Measurements from ENCODE around the gene ADD1. TPM values are rescaled to one million over a fixed set of nuclear protein-coding genes. Genes with fewer than 3 reads are reported as not detected.

The ADD1 gene
- total and polyA plus RNA-seq, 11 donors, result 179 to 275 (median 215) TPM

DNA sequence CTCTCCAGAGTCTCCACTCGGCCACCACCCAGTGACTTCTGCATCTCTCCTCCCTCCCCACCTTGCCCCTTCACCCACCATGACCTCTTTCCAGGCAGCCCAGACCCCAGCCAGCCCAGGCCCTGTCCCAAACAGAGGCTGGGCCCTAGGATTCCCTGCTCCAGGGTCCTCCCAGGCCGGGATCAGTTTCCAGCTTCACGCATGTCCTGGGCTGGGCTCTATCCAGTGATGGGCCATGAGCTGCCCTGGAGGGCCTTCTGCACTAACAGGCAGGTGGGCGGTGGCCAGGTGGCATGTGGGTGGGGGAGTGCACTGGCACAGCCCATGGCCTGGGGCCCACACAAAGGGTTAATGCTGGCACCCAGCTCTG, 20.4 kb upstream of the ADD1 start:
- ATAC-seq (peak in 2 of 4 donors; percentile 2 to 3), DNase-seq (peak in 2 of 5 donors; percentile 25 to 49)
- H3K4me3 ChIP-seq, result no peak overlapping the region
- intact Hi-C loops (cut with DNase I), result no loop called here
- peak overlapping the region in 1 of 12 donors; percentile 22 for H3K27ac ChIP-seq
- H3K9me3 ChIP-seq, result no peaks in the 10 kb centered on the region
- H3K36me3 ChIP-seq, result peaks cover 0 to 89% (median 44%) of the 10 kb centered on the region in 9 donors
- peaks cover 0 to 35% (median 7%) of the 10 kb centered on the region in 12 donors for H3K4me1 ChIP-seq
- no peak for TF ChIP-seq CTCF (IDR thresholded peaks at IDR 0.05)
- no peak for TF ChIP-seq POLR2A (IDR thresholded peaks at IDR 0.05)
- H3K27me3 ChIP-seq, result no peaks in the 10 kb centered on the region
- WGBS, 4 donors, result 87 to 93% (median 90%) methylated on average over 2 to 4 of the region's 4 CpGs

DNA sequence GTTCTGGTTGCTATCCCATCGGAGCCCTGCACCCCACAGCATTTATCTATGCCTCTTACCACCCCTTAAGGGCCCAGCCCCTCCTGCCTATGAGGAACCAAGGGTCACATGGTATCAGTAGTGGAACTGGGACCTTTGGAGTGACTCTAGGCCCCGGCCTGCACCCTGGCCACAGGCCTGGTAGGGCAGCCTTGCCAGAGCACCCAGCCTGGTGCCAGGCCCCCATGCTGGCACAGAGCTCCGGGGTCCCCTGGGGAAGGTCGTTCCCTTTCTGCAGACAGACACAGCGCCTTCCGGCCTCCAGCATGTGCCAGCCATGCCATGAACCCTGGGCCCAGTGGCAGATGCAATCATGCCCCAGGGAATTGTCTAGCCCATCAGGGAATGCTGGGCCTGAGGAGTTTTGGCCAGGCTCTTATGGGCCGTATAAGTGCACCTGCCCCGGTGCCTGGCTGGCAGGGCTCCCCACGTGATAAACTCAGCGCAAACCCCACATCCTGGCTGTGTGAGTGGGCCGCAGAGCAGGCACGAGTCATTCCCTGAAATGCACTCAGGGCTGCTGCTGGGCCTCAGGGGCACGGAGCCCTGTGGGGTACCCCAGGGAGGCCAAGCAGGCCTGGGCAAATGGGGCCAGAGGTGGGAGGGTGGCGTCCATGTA, 19.8 kb upstream of the ADD1 start:
- peak in 3 of 4 donors; percentile 31 to 52 (median 46) for ATAC-seq
- intact Hi-C loops (cut with DNase I), result no loop called here
- Histone ChIP-seq H3K4me3 (no peak overlapping the region), H3K27me3 (no peaks in the 10 kb centered on the region), H3K4me1 (peaks cover 0 to 29% (median 4%) of the 10 kb centered on the region in 12 donors), H3K9me3 (no peaks in the 10 kb centered on the region), H3K36me3 (peaks cover 0 to 92% (median 49%) of the 10 kb centered on the region in 9 donors), H3K27ac (peak overlapping the region in 3 of 12 donors; percentile 14 to 28 (median 22))
- 67 to 78% (median 73%) methylated on average over 7 to 14 of the region's 14 CpGs for WGBS, 4 donors
- no peak for TF ChIP-seq POLR2A (IDR thresholded peaks at IDR 0.05)
- TF ChIP-seq CTCF (IDR thresholded peaks at IDR 0.05), result no peak
- DNase-seq, result peak in 3 of 5 donors; percentile 17 to 57 (median 43)

DNA sequence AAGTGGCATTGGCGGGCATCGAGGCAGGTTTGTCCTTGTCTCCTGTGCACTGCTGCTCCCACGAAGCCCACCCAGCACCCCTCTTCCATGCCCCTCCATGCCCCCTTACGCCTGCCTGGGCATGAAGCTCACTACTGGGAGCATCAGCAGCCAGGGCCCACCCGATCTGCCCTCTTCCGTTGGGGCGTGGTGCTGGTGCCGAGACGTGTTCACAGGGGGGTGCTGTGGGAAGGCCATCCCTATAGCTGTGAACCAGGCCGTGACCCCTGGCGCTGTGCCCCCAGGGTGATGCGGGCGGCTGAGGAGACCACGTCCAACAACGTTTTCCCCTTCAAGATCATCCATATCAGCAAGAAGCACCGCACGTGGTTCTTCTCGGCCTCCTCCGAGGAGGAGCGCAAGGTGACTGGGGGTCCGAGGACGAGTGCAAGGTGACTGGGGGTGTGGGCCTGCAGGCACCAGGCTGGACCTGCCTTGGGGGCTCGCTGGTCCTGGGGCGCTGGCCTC, 19.3 kb upstream of the ADD1 start:
- TF ChIP-seq POLR2A (IDR thresholded peaks at IDR 0.05) (no peak), CTCF (IDR thresholded peaks at IDR 0.05) (no peak)
- Histone ChIP-seq H3K27ac (peak overlapping the region in 3 of 12 donors; percentile 14 to 28 (median 22)), H3K9me3 (no peaks in the 10 kb centered on the region), H3K36me3 (peaks cover 0 to 92% (median 50%) of the 10 kb centered on the region in 9 donors), H3K27me3 (no peaks in the 10 kb centered on the region), H3K4me1 (peaks cover 0 to 28% (median 3%) of the 10 kb centered on the region in 12 donors), H3K4me3 (no peak overlapping the region)
- WGBS, 4 donors, result 88 to 94% (median 92%) methylated on average over 19 to 24 of the region's 24 CpGs
- intact Hi-C loops (cut with DNase I), result no loop called here
- ATAC-seq (no peak), DNase-seq (peak in 4 of 5 donors; percentile 19 to 65 (median 23))

- Histone ChIP-seq H3K9me3 (no peaks in the 10 kb centered on the region), H3K27ac (peak overlapping the region in 1 of 12 donors; percentile 14), H3K36me3 (peaks cover 0 to 94% (median 51%) of the 10 kb centered on the region in 9 donors), H3K27me3 (no peaks in the 10 kb centered on the region), H3K4me3 (no peak overlapping the region), H3K4me1 (peaks cover 0 to 28% (median 3%) of the 10 kb centered on the region in 12 donors)
- TF ChIP-seq POLR2A (IDR thresholded peaks at IDR 0.05), result no peak
- no peak for TF ChIP-seq CTCF (IDR thresholded peaks at IDR 0.05)
- DNase-seq, result peak in 4 of 5 donors; percentile 14 to 62 (median 32)
- intact Hi-C loops (cut with DNase I), result no loop called here
- WGBS, 4 donors, result 81 to 89% (median 83%) methylated on average over 12 to 17 of the region's 17 CpGs
- peak; percentile 9 to 63 (median 40) for ATAC-seq
Measured at GRCh38 chr4:2824836-2825381, 18.7 kb upstream of the ADD1 start.

Data from heart left ventricle (tissue), 16 donors.